ENCODE measurements around the gene MEGF11. TPM values are rescaled to one million over a fixed set of nuclear protein-coding genes. Genes with fewer than 3 reads are reported as not detected.

Gene MEGF11
- total RNA-seq, 1 experiment from 2014 or later = 0.09 TPM

- intact Hi-C loops (cut with micrococcal nuclease; ENCODE audit: unreplicated experiment) = loop anchor here (1.0 to 10.0 kb wide), 2 partner anchors 70 to 383 kb away; no protein-coding TSS in a partner anchor
- H3K27ac Mint-ChIP-seq (ENCODE audit: unreplicated experiment) = peak overlapping the region; percentile 72
- H3K4me3 Mint-ChIP-seq (ENCODE audit: low read depth, unreplicated experiment) = peak overlapping the region; percentile 39
- TF ChIP-seq CTCF (IDR thresholded peaks at IDR 0.05; ENCODE audit: unreplicated experiment) = no peak
- H3K4me1 Mint-ChIP-seq (ENCODE audit: low read depth, unreplicated experiment) = peaks cover 57% of the 10 kb centered on the region
- BruUV-seq (replicated peaks) = no TSS peak
- no peak for DNase-seq
- H3K36me3 Mint-ChIP-seq (ENCODE audit: insufficient read depth, unreplicated experiment) = peaks cover 44% of the 10 kb centered on the region
- CTCF ChIA-PET = interaction anchor here (0.7 to 1.1 kb wide), 7 partner anchors 15 to 69 kb away, joined by 4 to 8 read pairs (median 5); partner anchors contain the start of gene RAB11A
- no peaks in the 10 kb centered on the region for H3K27me3 Mint-ChIP-seq (ENCODE audit: unreplicated experiment)
- H3K9me3 Mint-ChIP-seq (ENCODE audit: low read depth, unreplicated experiment) = no peaks in the 10 kb centered on the region
Observed at GRCh38 chr15:65901836-65902235, 351.7 kb downstream of the MEGF11 start.

GRCh38 chr15:65901336-65901735 is 352.2 kb downstream of the MEGF11 start:
- intact Hi-C loops (cut with micrococcal nuclease; ENCODE audit: unreplicated experiment) = loop anchor here (10.0 kb wide), 1 partner anchor 383 kb away; no protein-coding TSS in a partner anchor
- H3K36me3 Mint-ChIP-seq (ENCODE audit: insufficient read depth, unreplicated experiment) = peaks cover 39% of the 10 kb centered on the region
- CTCF ChIA-PET = no interaction called here
- no peak for TF ChIP-seq CTCF (IDR thresholded peaks at IDR 0.05; ENCODE audit: unreplicated experiment)
- no peak overlapping the region for H3K4me3 Mint-ChIP-seq (ENCODE audit: low read depth, unreplicated experiment)
- peak overlapping the region; percentile 72 for H3K27ac Mint-ChIP-seq (ENCODE audit: unreplicated experiment)
- H3K4me1 Mint-ChIP-seq (ENCODE audit: low read depth, unreplicated experiment) = peaks cover 52% of the 10 kb centered on the region
- no TSS peak for BruUV-seq (replicated peaks)
- no peaks in the 10 kb centered on the region for H3K27me3 Mint-ChIP-seq (ENCODE audit: unreplicated experiment)
- H3K9me3 Mint-ChIP-seq (ENCODE audit: low read depth, unreplicated experiment) = no peaks in the 10 kb centered on the region
- DNase-seq = no peak

- Mint-ChIP-seq H3K4me3 (ENCODE audit: low read depth, unreplicated experiment) (no peak overlapping the region), H3K9me3 (ENCODE audit: low read depth, unreplicated experiment) (no peaks in the 10 kb centered on the region), H3K27ac (ENCODE audit: unreplicated experiment) (no peak overlapping the region), H3K27me3 (ENCODE audit: unreplicated experiment) (no peaks in the 10 kb centered on the region), H3K4me1 (ENCODE audit: low read depth, unreplicated experiment) (peaks cover 44% of the 10 kb centered on the region), H3K36me3 (ENCODE audit: insufficient read depth, unreplicated experiment) (peaks cover 34% of the 10 kb centered on the region)
- TF ChIP-seq CTCF (IDR thresholded peaks at IDR 0.05; ENCODE audit: unreplicated experiment) = no peak
- DNase-seq = no peak
- intact Hi-C loops (cut with micrococcal nuclease; ENCODE audit: unreplicated experiment) = loop anchor here (10.0 kb wide), 1 partner anchor 384 kb away; no protein-coding TSS in a partner anchor
- BruUV-seq (replicated peaks) = no TSS peak
- CTCF ChIA-PET = no interaction called here
Observed at GRCh38 chr15:65900488-65900887, 353.1 kb downstream of the MEGF11 start.

- Mint-ChIP-seq H3K4me1 (ENCODE audit: low read depth, unreplicated experiment) (peaks cover 12% of the 10 kb centered on the region), H3K27ac (ENCODE audit: unreplicated experiment) (no peak overlapping the region), H3K4me3 (ENCODE audit: low read depth, unreplicated experiment) (no peak overlapping the region), H3K9me3 (ENCODE audit: low read depth, unreplicated experiment) (no peaks in the 10 kb centered on the region), H3K27me3 (ENCODE audit: unreplicated experiment) (no peaks in the 10 kb centered on the region), H3K36me3 (ENCODE audit: insufficient read depth, unreplicated experiment) (peaks cover 11% of the 10 kb centered on the region)
- CTCF ChIA-PET = no interaction called here
- BruUV-seq (replicated peaks) = no TSS peak
- TF ChIP-seq CTCF (IDR thresholded peaks at IDR 0.05; ENCODE audit: unreplicated experiment) = no peak
- DNase-seq = no peak
- intact Hi-C loops (cut with micrococcal nuclease; ENCODE audit: unreplicated experiment) = no loop called here
Observed at GRCh38 chr15:65896236-65896635, 357.3 kb downstream of the MEGF11 start.
